ENCODE measurements around the gene SZT2.

Gene SZT2

DNA sequence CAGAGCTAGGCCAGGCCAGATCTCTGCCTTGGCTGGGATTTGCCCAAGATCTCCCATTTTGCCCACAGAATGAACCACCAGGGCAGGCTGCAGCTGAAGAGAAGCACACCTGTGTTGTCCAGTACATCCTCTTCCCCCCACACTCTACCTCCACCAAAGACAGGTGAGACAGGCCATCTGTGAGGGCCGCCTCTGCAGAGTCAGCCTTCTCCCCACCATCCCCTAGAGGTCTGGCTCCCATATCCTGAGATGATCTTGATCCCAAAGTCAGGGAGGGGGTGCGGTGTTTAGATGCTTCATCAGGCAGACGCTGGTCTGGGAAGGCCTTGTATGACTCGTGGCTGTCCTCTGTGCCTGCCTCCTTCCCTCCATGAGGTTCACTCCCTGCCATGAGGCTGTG is 35.3 kb downstream of the SZT2 start:
- TF ChIP-seq, protein P1, sequence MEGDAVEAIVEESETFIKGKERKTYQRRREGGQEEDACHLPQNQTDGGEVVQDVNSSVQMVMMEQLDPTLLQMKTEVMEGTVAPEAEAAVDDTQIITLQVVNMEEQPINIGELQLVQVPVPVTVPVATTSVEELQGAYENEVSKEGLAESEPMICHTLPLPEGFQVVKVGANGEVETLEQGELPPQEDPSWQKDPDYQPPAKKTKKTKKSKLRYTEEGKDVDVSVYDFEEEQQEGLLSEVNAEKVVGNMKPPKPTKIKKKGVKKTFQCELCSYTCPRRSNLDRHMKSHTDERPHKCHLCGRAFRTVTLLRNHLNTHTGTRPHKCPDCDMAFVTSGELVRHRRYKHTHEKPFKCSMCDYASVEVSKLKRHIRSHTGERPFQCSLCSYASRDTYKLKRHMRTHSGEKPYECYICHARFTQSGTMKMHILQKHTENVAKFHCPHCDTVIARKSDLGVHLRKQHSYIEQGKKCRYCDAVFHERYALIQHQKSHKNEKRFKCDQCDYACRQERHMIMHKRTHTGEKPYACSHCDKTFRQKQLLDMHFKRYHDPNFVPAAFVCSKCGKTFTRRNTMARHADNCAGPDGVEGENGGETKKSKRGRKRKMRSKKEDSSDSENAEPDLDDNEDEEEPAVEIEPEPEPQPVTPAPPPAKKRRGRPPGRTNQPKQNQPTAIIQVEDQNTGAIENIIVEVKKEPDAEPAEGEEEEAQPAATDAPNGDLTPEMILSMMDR (conservative IDR thresholded peaks at IDR 0.05), result no peak
- no peak overlapping the region for H3K27ac ChIP-seq

DNA sequence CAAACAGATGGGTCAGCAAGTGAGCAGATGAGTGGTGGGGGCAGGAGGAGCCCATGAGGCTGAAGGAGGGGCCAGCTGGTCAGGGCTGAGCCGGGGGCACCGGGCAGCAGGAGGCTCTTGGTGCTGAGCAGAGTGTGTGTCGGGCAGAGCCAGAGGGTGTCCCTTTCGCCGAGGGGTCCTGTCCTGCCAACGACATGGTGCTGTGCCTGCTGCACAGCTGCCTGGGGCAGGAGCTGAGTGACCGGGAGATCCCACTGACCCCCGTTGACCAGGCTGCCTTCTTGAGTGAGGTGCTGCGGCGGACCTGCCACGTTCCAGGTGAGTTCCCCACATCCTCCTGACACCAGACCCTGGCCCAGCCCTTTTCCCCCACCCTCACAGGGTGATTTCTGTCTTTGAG is 36.5 kb downstream of the SZT2 start:
- TF ChIP-seq, protein P1 (conservative IDR thresholded peaks at IDR 0.05), result no peak
- no peak overlapping the region for H3K27ac ChIP-seq

- no peak overlapping the region for H3K27ac ChIP-seq
- TF ChIP-seq, protein P1 (conservative IDR thresholded peaks at IDR 0.05), result no peak
These were observed 37.8 kb downstream of the SZT2 start for GRCh38 chr1:43427524-43427923.

DNA sequence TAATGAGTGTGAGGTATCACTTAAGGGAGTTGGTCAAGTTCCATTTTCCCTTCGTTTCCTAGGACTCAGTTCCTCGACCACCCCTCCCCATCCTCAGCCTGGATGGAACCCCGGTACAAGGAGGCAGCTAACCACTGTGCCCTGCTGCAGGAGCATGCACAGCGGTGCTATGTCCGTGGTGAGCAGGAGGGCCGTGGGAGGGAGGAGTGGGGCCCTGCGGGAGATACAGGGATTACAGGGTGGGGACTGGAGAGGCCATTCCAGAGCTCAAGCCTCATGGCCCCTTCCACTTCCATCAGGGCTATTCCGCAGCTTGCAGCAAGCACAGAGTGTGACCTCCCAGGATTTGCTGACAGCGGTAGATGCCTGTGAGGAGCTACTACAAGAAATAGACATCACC is 38.2 kb downstream of the SZT2 start:
- TF ChIP-seq, protein P1 (conservative IDR thresholded peaks at IDR 0.05), result no peak
- H3K27ac ChIP-seq, result no peak overlapping the region

GRCh38 chr1:43430831-43431230 is 41.1 kb downstream of the SZT2 start:
- TF ChIP-seq, protein P1 (conservative IDR thresholded peaks at IDR 0.05), result no peak

GRCh38 chr1:43431676-43432075 is 42.0 kb downstream of the SZT2 start:
- TF ChIP-seq, protein P1 (conservative IDR thresholded peaks at IDR 0.05), result no peak
- no peak overlapping the region for H3K27ac ChIP-seq

More at GRCh38 chr1:43430831-43431230, 41.1 kb downstream of the SZT2 start:
- no peak overlapping the region for H3K27ac ChIP-seq

- H3K27ac ChIP-seq, result no peak overlapping the region
- TF ChIP-seq, protein P1 (conservative IDR thresholded peaks at IDR 0.05), result no peak
These were observed 42.6 kb downstream of the SZT2 start for GRCh38 chr1:43432171-43432860.

Measured in VCaP (cell line).